K562 (cell line): ENCODE data around the gene GFOD1. TPM values are rescaled to one million over a fixed set of nuclear protein-coding genes. Genes with fewer than 3 reads are reported as not detected.
A peak's percentile ranks its signal among the peaks of the same experiment; 100 is the strongest.

Experiments used
- ATF1 ChIP-seq, 2 experiments: fragments of 450-650 bp in 1 of 2; IDR thresholded peaks; 2 replicates each; pipeline ENCODE4 v1.6.1; 2016; ENCODE audit warnings: missing compliant biosample characterization in 1 of 2, missing genetic modification characterization in 1 of 2
- ATF6 ChIP-seq: sonication (generic); formaldehyde crosslinking; IDR thresholded peaks from 2 replicates; pipeline ENCODE4 v1.4.0; 2020; ENCODE audit warnings: mild to moderate bottlenecking, missing genetic modification reagents
- BHLHE40 ChIP-seq: IDR thresholded peaks from 2 replicates; pipeline ENCODE4 v1.6.1; 2011; ENCODE audit warnings: low read length, improper control_type of control experiment
- CREBBP ChIP-seq: IDR thresholded peaks from one replicate; pipeline ENCODE4 v1.6.1; 2012; ENCODE audit warnings: low read depth, mild to moderate bottlenecking, control low read depth, inconsistent platforms, low read length
- EP300 ChIP-seq: IDR thresholded peaks from 2 replicates; pipeline ENCODE4 v1.6.1; 2012; ENCODE audit warnings: low read length, improper control_type of control experiment
- EP400 ChIP-seq: fragments of 450-650 bp; IDR thresholded peaks from 2 replicates; pipeline ENCODE4 v1.6.1; 2017; ENCODE audit warnings: antibody characterized with exemption, mild to moderate bottlenecking, moderate library complexity
- EWSR1 ChIP-seq: fragments of 450-650 bp; IDR thresholded peaks from 2 replicates; pipeline ENCODE4 v1.6.1; 2018; ENCODE audit warnings: borderline replicate concordance, mild to moderate bottlenecking, low read depth, moderate library complexity; ENCODE audit not compliant: partially characterized antibody
- FOXP1 ChIP-seq: sonication (generic); formaldehyde crosslinking; IDR thresholded peaks from 2 replicates; pipeline ENCODE4 v1.8.0; 2022; ENCODE audit warnings: mild to moderate bottlenecking, missing genetic modification reagents
- GABPB2 ChIP-seq: fragments of 250-450 bp; sonication (Bioruptor Pico); conservative IDR thresholded peaks from 2 replicates; pipeline ENCODE4 v1.5.1; 2021; ENCODE audit warnings: mild to moderate bottlenecking
- GMEB1 ChIP-seq: fragments of 250-450 bp; sonication (Bioruptor Pico); IDR thresholded peaks from 2 replicates; pipeline ENCODE4 v1.4.0; 2020; ENCODE audit warnings: mild to moderate bottlenecking
- HDAC3 ChIP-seq: fragments of 450-650 bp; IDR thresholded peaks from 2 replicates; pipeline ENCODE4 v1.6.1; 2018; ENCODE audit warnings: borderline replicate concordance, mild to moderate bottlenecking, moderate library complexity; ENCODE audit not compliant: partially characterized antibody
- IRF1 ChIP-seq: sonication (generic); formaldehyde crosslinking; IDR thresholded peaks from 2 replicates; pipeline ENCODE4 v1.8.0; 2022; ENCODE audit warnings: missing genetic modification reagents, mild to moderate bottlenecking, borderline replicate concordance
- KDM1A ChIP-seq, 2 experiments: fragments of 450-650 bp; IDR thresholded peaks; 2 replicates each; pipeline ENCODE4 v1.6.1; 2016; ENCODE audit warnings: mild to moderate bottlenecking in 2 of 2
- MTA1 ChIP-seq: fragments of 450-650 bp; IDR thresholded peaks from 2 replicates; pipeline ENCODE4 v1.6.1; 2017; ENCODE audit warnings: borderline replicate concordance
- NCOR1 ChIP-seq: fragments of 450-650 bp; IDR thresholded peaks from 2 replicates; pipeline ENCODE4 v1.6.1; 2016; ENCODE audit warnings: mild to moderate bottlenecking, moderate library complexity
- SRSF3 ChIP-seq: fragments of 200-400 bp; formaldehyde crosslinking; IDR thresholded peaks from 2 replicates; pipeline ENCODE4 v1.6.1; 2016; ENCODE audit warnings: mild to moderate bottlenecking, low read length, moderate library complexity; ENCODE audit not compliant: insufficient read depth
- ZEB2 ChIP-seq: fragments of 450-650 bp; IDR thresholded peaks from 2 replicates; pipeline ENCODE4 v1.6.1; 2016
- ZNF609 ChIP-seq: sonication (generic); formaldehyde crosslinking; IDR thresholded peaks from 2 replicates; pipeline ENCODE4 v1.8.1; 2023; ENCODE audit warnings: missing genetic modification reagents, mild to moderate bottlenecking, borderline replicate concordance
- ZSCAN29 ChIP-seq: fragments of 450-650 bp; IDR thresholded peaks from 2 replicates; pipeline ENCODE4 v1.6.1; 2017
- polyA plus RNA-seq, 8 experiments: library from polyadenylated mRNA; depleted of rRNA in 4 of 8; stranded (reverse) in 5 of 8; unstranded in 3 of 8; fragments of >200 nt; fragmentation: Nextera tagmentation in 2 of 8; fragmentation: Illumina TruSeq in 1 of 8; extraction: Ambion mirVana in 2 of 8; extraction: Trizol in 1 of 8; gene quantifications; 2 replicates each; pipeline versions ENCODE4 v1.2.1 to v1.2.3, GENCODE V29; 2011 to 2014; ENCODE audit warnings: inconsistent platforms in 1 of 8, missing spikeins in 1 of 8
- total RNA-seq, 7 experiments: library from RNA; depleted of rRNA in 6 of 7; stranded (reverse); fragments of >200 nt in 6 of 7; fragmentation: Illumina TruSeq in 2 of 7; extraction: Trizol in 2 of 7; gene quantifications; 2 replicates each; pipeline versions ENCODE4 v1.2.1 to v1.2.3, GENCODE V29; 2011 to 2021; ENCODE audit warnings: low replicate concordance in 1 of 7

Gene GFOD1
- total and polyA plus RNA-seq, 9 of the 15 experiments (the other 6 are each of a cell fraction or from before 2014, with no cell fraction given): 3.8 to 12.0 (median 8.2) TPM

GRCh38 chr6:13319891-13320564 is 167.4 kb downstream of the GFOD1 start (continued):
- TF ChIP-seq ZEB2: peak; percentile 96
- no peak for TF ChIP-seq CREBBP
- TF ChIP-seq NCOR1: peak; percentile 94
- TF ChIP-seq MTA1: peak; percentile 79
- peak; percentile 53 for TF ChIP-seq HDAC3
- no peak for TF ChIP-seq GABPB2
- no peak for TF ChIP-seq EWSR1
- no peak for TF ChIP-seq ZSCAN29
- TF ChIP-seq EP400: peak; percentile 34; the same call in 1 of the 2 replicates
- no peak for TF ChIP-seq ATF6 (CRISPR knock-in tag)
- TF ChIP-seq GMEB1: no peak
- TF ChIP-seq SRSF3: no peak
- no peak for TF ChIP-seq ATF1 (CRISPR knock-in tag; IDR thresholded peaks at IDR 0.05)
- peak; percentile 31; the same call in 1 of the 2 replicates for TF ChIP-seq ATF1 (tag; IDR thresholded peaks at IDR 0.05)
- no peak for TF ChIP-seq BHLHE40
- TF ChIP-seq KDM1A (IDR thresholded peaks at IDR 0.05): peak; percentile 81 to 84
- no peak for TF ChIP-seq ZNF609 (CRISPR knock-in tag)
- TF ChIP-seq FOXP1 (CRISPR knock-in tag): no peak
- no peak for TF ChIP-seq IRF1 (CRISPR knock-in tag)
- TF ChIP-seq EP300: peak; percentile 92; the same call in 1 of the 2 replicates
